ENCODE results near the gene NHLRC4. TPM values are rescaled to one million over a fixed set of nuclear protein-coding genes. Genes with fewer than 3 reads are reported as not detected.
A peak's percentile ranks its signal among the peaks of the same experiment; 100 is the strongest.

Gene NHLRC4
- total and polyA plus RNA-seq, 2 of the 4 experiments (the other 2 are of a cell fraction) = 0.72 to 0.84 TPM

DNA sequence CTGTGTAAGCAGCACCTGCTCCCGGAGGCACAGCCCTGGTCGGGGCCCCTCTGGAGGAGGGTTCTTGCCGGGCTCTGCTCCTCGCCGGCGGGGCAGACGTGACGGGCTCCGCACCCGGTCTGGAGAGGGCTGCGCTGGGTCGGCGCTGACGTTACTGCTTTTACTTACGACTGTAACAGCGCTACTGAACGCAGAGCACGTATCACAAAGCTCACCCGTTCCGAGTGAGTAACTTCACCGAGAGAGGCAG, 21.8 kb downstream of the NHLRC4 start:
- TF ChIP-seq POLR2A (IDR thresholded peaks at IDR 0.05; ENCODE audit: low read depth, low read length) = peak; percentile 87
- no peak for TF ChIP-seq BHLHE40 (IDR thresholded peaks at IDR 0.05; ENCODE audit: low read depth, low read length)
- TF ChIP-seq, protein P1, sequence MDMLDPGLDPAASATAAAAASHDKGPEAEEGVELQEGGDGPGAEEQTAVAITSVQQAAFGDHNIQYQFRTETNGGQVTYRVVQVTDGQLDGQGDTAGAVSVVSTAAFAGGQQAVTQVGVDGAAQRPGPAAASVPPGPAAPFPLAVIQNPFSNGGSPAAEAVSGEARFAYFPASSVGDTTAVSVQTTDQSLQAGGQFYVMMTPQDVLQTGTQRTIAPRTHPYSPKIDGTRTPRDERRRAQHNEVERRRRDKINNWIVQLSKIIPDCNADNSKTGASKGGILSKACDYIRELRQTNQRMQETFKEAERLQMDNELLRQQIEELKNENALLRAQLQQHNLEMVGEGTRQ (IDR thresholded peaks at IDR 0.05; ENCODE audit: low read depth, low read length) = no peak
- TF ChIP-seq CEBPB (IDR thresholded peaks at IDR 0.05; ENCODE audit: low read depth, low read length) = no peak
- no peak for TF ChIP-seq RFX5 (IDR thresholded peaks at IDR 0.05; ENCODE audit: low read depth, low read length)
- TF ChIP-seq FOS (IDR thresholded peaks at IDR 0.05; ENCODE audit: low read depth, low read length) = 0 out of 2 replicates have a peak, but pooled peaks have one; percentile 27
- Histone ChIP-seq H4K20me1 (ENCODE audit: insufficient read depth, low read length) (peaks cover 36% of the 10 kb centered on the region), H2AK5ac (ENCODE audit: low read depth, low read length) (peak overlapping the region; percentile 90), H3K9me3 (ENCODE audit: control insufficient read depth, insufficient read depth, low read length) (no peaks in the 10 kb centered on the region), H2BK5ac (ENCODE audit: low read depth, low read length, poor library complexity, severe bottlenecking) (peak overlapping the region; percentile 95), H2BK20ac (ENCODE audit: low read depth, low read length) (no peak overlapping the region), H3K27me3 (ENCODE audit: control insufficient read depth, insufficient read depth, low read length) (no peaks in the 10 kb centered on the region), H3K79me1 (ENCODE audit: low read depth in 1 of 2, low read length in 2 of 2) (peaks cover 19 to 61% of the 10 kb centered on the region in 2 experiments; a peak in 3 of 4 replicates), H3K4me2 (ENCODE audit: low read depth, low read length) (peak overlapping the region; percentile 54), H3K4me1 (ENCODE audit: control insufficient read depth, insufficient read depth, low read length) (peaks cover 18% of the 10 kb centered on the region), H2AFZ (replicated peaks; ENCODE audit: low read length, poor library complexity) (peak overlapping the region; percentile 100), H2BK15ac (ENCODE audit: low read depth, low read length) (no peak overlapping the region), H3K9me1 (ENCODE audit: insufficient read depth, low read length) (peaks cover 17% of the 10 kb centered on the region; the same call in 1 of the 2 replicates), H2BK120ac (ENCODE audit: low read depth, low read length) (no peak overlapping the region), H3K4ac (ENCODE audit: low read depth, low read length) (peak overlapping the region; percentile 90), H2AK9ac (replicated peaks; ENCODE audit: low read depth, low read length, poor library complexity) (peak overlapping the region; percentile 100), H3K36me3 (ENCODE audit: control insufficient read depth, insufficient read depth, low read length) (0 out of 2 replicates have a peak, but pooled peaks cover 2% of the 10 kb centered on the region), H4K5ac (ENCODE audit: low read depth, low read length) (no peak overlapping the region), H3K18ac (ENCODE audit: low read depth, low read length) (no peak overlapping the region), H4K91ac (ENCODE audit: insufficient read depth, low read depth, low read length) (peak overlapping the region; percentile 81), H3K4me3 (ENCODE audit: insufficient read depth, low read depth, low read length) (peak overlapping the region; percentile 68), H3K56ac (ENCODE audit: extremely low read depth, insufficient read depth, low read length) (peak overlapping the region; percentile 70; the same call in 1 of the 2 replicates), H4K8ac (ENCODE audit: low read depth in 2 of 2, low read length in 2 of 2) (peak overlapping the region; percentile 21 to 92), H3K27ac (ENCODE audit: insufficient read depth, low read length) (peak overlapping the region; percentile 60), H3K9ac (ENCODE audit: low read depth, low read length) (peak overlapping the region; percentile 84), H3K23ac (ENCODE audit: low read depth, low read length) (peak overlapping the region; percentile 88), H3K14ac (replicated peaks; ENCODE audit: low read depth, low read length) (peak overlapping the region; percentile 98)
- peak; percentile 4 for ATAC-seq (ENCODE audit: low read depth)
- DNase-seq = peak; percentile 80
- BruUV-seq (replicated peaks) = no TSS peak
- dilution Hi-C loops (cut with HindIII; ENCODE audit: low sequenced_read_pairs, unreplicated experiment) (no loop called here), in situ Hi-C loops (cut with MboI; ENCODE audit: low sequenced_read_pairs) (no loop called here), intact Hi-C loops (cut with micrococcal nuclease) (loop anchor here (2.0 kb wide), 2 partner anchors 48 to 192 kb away; partner anchors contain the start of genes METTL26 and NME4)
- POLR2A ChIA-PET (ENCODE audit: unreplicated experiment) = no interaction called here
- WGBS, 2 experiments (ENCODE audit: extremely low coverage in 2 of 2, insufficient read length in 1 of 2) = 0% methylated on average over 18 of the region's 21 CpGs; no CpG with 5 or more reads in 1 of the 2 experiments
- CTCF ChIA-PET = no interaction called here
